Measurements from ENCODE around the gene ZBTB43. TPM values are rescaled to one million over a fixed set of nuclear protein-coding genes. Genes with fewer than 3 reads are reported as not detected.

Gene ZBTB43
- total and polyA plus RNA-seq, 10 of the 15 experiments (the other 5 are each of a cell fraction or from before 2014, with no cell fraction given): 2.4 to 19.3 (median 8.7) TPM

GRCh38 chr9:126804696-126805553 is at the start of gene ZBTB43 (continued):
- peak; percentile 84 for TF ChIP-seq CREB1 (IDR thresholded peaks at IDR 0.05; ENCODE audit: low read depth)
- no peak for TF ChIP-seq ZSCAN29 (IDR thresholded peaks at IDR 0.05)
- peak; percentile 80 for TF ChIP-seq GATAD2B (conservative IDR thresholded peaks at IDR 0.05; ENCODE audit: low read depth)
- TF ChIP-seq SMAD5 (IDR thresholded peaks at IDR 0.05; ENCODE audit: low read depth): peak; percentile 85; the same call in 1 of the 2 replicates
- no peak for TF ChIP-seq MYB (IDR thresholded peaks at IDR 0.05; ENCODE audit: borderline replicate concordance, low read depth, low read length)
- no peak for TF ChIP-seq USF2 (IDR thresholded peaks at IDR 0.05; ENCODE audit: borderline replicate concordance, low read depth, low read length)
- TF ChIP-seq CBFB (IDR thresholded peaks at IDR 0.05; ENCODE audit: low read depth): peak; percentile 41; the same call in 1 of the 2 replicates
- peak; percentile 65; the same call in 1 of the 2 replicates for TF ChIP-seq TBL1XR1 (IDR thresholded peaks at IDR 0.05; ENCODE audit: low read depth, low read length)
- peak; percentile 95 for TF ChIP-seq ZBTB40 (IDR thresholded peaks at IDR 0.05; ENCODE audit: borderline replicate concordance)
- no peak for TF ChIP-seq HSF1 (IDR thresholded peaks at IDR 0.05; ENCODE audit: low read depth, low read length)
- TF ChIP-seq PRDM15 (CRISPR knock-in tag; IDR thresholded peaks at IDR 0.05): no peak
- TF ChIP-seq ZNF207 (IDR thresholded peaks at IDR 0.05; ENCODE audit: borderline replicate concordance): no peak; the same call in none of the 2 replicates
- TF ChIP-seq SIN3A (IDR thresholded peaks at IDR 0.05; ENCODE audit: low read depth, low read length): peak; percentile 80; the same call in 1 of the 2 replicates
- TF ChIP-seq ETV6 (conservative IDR thresholded peaks at IDR 0.05 in 1 of 2, IDR thresholded peaks at IDR 0.05 in 1 of 2; ENCODE audit: borderline replicate concordance in 1 of 2, low read depth in 1 of 2): peak in 1 of 2 experiments; percentile 77; a peak in 2 of 4 replicates
- TF ChIP-seq RAD21 (IDR thresholded peaks at IDR 0.05; ENCODE audit: insufficient read depth, low read depth, low read length): no peak
